Thymus (tissue), 11 donors: ENCODE results near the gene CSMD2. TPM values are rescaled to one million over a fixed set of nuclear protein-coding genes. Genes with fewer than 3 reads are reported as not detected.

Experiments
- DNase-seq, 9 donors: peaks; one replicate each; pipeline ENCODE4 v3.0.0-alpha.2; 2013; ENCODE audit warnings: low spot score in 9 of 9, low read depth in 6 of 9, missing footprints in 1 of 9
- H3K27ac ChIP-seq, 2 donors: one replicate each; pipeline ENCODE4 v1.5.1; 2013; ENCODE audit warnings: control low read depth in 1 of 2, low read depth in 1 of 2, low read length in 1 of 2, mild to moderate bottlenecking in 1 of 2, moderate library complexity in 1 of 2
- H3K27me3 ChIP-seq, 2 donors: one replicate each; pipeline ENCODE4 v1.5.1; 2013; ENCODE audit warnings: low read length in 1 of 2; ENCODE audit not compliant: control insufficient read depth in 2 of 2, insufficient read depth in 1 of 2
- H3K36me3 ChIP-seq, 2 donors: one replicate each; pipeline ENCODE4 v1.5.1; 2013; ENCODE audit warnings: low read length in 1 of 2, mild to moderate bottlenecking in 1 of 2, moderate library complexity in 1 of 2; ENCODE audit not compliant: control insufficient read depth in 2 of 2, insufficient read depth in 2 of 2
- H3K4me1 ChIP-seq, 2 donors: one replicate each; pipeline ENCODE4 v1.5.1; 2013; ENCODE audit warnings: low read length in 2 of 2; ENCODE audit not compliant: control insufficient read depth in 2 of 2, insufficient read depth in 2 of 2
- H3K4me3 ChIP-seq, 2 donors: one replicate each; pipeline ENCODE4 v1.5.1; 2013; ENCODE audit warnings: low read length in 2 of 2, control low read depth in 1 of 2, mild to moderate bottlenecking in 1 of 2
- H3K9me3 ChIP-seq, 2 donors: one replicate each; pipeline ENCODE4 v1.5.1; 2013; ENCODE audit warnings: low read length in 1 of 2, mild to moderate bottlenecking in 1 of 2; ENCODE audit not compliant: control insufficient read depth in 2 of 2, insufficient read depth in 1 of 2
- WGBS: extraction: QIAGEN DNeasy Blood & Tissue Kit; methylation state at CpG from one replicate; pipeline ENCODE4 v1.1.7; 2013; 5-methylcytosine and 5-hydroxymethylcytosine counted together
- polyA plus RNA-seq: library from polyadenylated mRNA; stranded (reverse); fragments of 200-250 nt; gene quantifications from one replicate; pipeline ENCODE4 v1.2.3, GENCODE V29; 2013
- total RNA-seq: library from RNA; stranded (reverse); fragments of 120-200 nt; gene quantifications from one replicate; pipeline ENCODE4 v1.2.4, GENCODE V29; 2013
- donor health status: healthy.

The CSMD2 gene
- total and polyA plus RNA-seq, 2 donors = 0.14 TPM

DNA sequence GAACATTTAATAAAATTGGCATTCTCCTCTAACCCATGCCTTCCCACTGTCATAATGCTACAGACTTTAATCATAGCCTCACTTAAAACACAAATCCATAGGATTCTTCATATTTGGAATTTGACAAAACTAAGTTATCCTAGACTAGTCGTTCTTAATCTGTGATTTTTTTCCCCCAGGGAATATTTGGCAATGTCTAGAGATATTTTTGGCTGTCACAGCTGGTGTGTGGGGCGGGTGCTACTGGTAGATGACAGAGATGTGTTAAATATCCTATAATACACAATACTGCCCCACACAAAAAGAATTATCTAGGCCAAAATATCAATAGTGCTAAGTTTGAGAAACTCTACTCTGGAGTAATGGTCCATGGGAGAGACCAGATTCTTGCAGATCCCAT is 396.9 kb downstream of the CSMD2 start:
- no peak overlapping the region for H3K27ac ChIP-seq
- no peak for DNase-seq
- H3K36me3 ChIP-seq = no peaks in the 10 kb centered on the region
- H3K4me3 ChIP-seq = no peak overlapping the region
- no peaks in the 10 kb centered on the region for H3K27me3 ChIP-seq
- no peaks in the 10 kb centered on the region for H3K9me3 ChIP-seq
- WGBS = 83% methylated on average over 2 of the region's 2 CpGs
- no peaks in the 10 kb centered on the region for H3K4me1 ChIP-seq

DNA sequence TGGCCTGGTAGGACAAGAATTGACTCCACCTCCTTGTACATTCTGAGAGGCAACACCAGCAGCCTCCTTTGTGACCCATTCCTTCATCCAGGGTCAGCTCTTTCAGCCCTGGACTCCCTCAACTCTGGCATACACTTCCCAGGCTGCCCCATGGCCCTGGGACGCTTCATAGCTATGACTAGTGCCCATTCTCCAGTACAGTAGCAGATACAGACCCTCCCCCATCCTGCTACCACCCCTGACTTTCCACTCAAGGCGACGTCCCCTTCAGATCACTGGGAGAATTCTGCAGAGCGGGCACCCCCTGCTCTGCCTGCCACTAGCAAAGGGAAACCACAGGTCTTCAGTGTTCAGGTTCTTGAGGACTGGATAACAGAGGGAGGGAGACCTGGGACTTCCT is 400.9 kb downstream of the CSMD2 start:
- Histone ChIP-seq H3K27ac (no peak overlapping the region), H3K36me3 (no peaks in the 10 kb centered on the region), H3K27me3 (no peaks in the 10 kb centered on the region), H3K4me1 (peaks cover 0 to 2% of the 10 kb centered on the region in 2 donors), H3K4me3 (no peak overlapping the region), H3K9me3 (no peaks in the 10 kb centered on the region)
- 85% methylated on average over 4 of the region's 4 CpGs for WGBS
- DNase-seq = no peak

DNA sequence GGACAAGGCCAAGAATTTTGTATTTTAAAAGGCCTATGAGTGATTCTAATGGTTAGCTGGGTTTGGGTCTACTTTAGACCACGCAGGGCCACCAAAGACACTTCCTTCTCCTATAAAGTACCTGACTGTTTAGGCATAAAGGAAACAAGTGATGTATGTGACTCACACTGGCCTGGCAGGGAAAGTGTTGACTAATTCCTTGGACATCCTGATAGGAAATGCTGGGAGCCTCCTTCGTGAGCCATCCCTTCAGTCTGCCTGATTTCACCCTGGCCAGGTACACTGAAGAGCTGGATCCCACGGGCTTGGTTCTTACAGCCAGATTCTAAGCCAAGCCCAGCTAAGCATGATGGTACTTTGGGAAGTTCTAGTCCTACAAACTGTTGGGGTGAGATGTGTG is 401.6 kb downstream of the CSMD2 start:
- no peak overlapping the region for H3K4me3 ChIP-seq
- no peak for DNase-seq
- H3K27ac ChIP-seq = no peak overlapping the region
- H3K27me3 ChIP-seq = no peaks in the 10 kb centered on the region
- WGBS = 70% methylated on average over 3 of the region's 3 CpGs
- no peaks in the 10 kb centered on the region for H3K36me3 ChIP-seq
- H3K4me1 ChIP-seq = peaks cover 0 to 2% of the 10 kb centered on the region in 2 donors
- no peaks in the 10 kb centered on the region for H3K9me3 ChIP-seq

DNA sequence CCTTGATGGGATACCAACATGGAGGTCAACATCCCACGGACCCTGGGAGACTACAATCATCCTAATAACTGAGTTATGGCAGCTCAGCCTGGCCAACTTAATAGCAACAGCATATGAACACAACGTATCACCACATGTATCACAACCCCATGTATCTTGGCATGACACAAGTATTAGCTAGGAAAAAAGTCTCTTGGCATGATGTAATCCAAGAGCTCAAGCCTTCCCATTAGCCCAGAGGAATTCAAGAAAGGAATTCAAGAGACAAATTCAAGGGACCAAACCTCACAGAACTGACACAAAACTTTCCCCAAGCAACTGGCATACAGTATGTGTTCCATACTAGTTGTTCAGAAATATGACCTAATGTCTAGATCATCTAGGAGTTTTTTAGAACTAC is 402.1 kb downstream of the CSMD2 start:
- WGBS = 59% methylated on average over 2 of the region's 2 CpGs
- Histone ChIP-seq H3K36me3 (no peaks in the 10 kb centered on the region), H3K4me3 (no peak overlapping the region), H3K27ac (no peak overlapping the region), H3K9me3 (no peaks in the 10 kb centered on the region), H3K4me1 (peaks cover 0 to 2% of the 10 kb centered on the region in 2 donors), H3K27me3 (no peaks in the 10 kb centered on the region)
- DNase-seq = no peak

DNA sequence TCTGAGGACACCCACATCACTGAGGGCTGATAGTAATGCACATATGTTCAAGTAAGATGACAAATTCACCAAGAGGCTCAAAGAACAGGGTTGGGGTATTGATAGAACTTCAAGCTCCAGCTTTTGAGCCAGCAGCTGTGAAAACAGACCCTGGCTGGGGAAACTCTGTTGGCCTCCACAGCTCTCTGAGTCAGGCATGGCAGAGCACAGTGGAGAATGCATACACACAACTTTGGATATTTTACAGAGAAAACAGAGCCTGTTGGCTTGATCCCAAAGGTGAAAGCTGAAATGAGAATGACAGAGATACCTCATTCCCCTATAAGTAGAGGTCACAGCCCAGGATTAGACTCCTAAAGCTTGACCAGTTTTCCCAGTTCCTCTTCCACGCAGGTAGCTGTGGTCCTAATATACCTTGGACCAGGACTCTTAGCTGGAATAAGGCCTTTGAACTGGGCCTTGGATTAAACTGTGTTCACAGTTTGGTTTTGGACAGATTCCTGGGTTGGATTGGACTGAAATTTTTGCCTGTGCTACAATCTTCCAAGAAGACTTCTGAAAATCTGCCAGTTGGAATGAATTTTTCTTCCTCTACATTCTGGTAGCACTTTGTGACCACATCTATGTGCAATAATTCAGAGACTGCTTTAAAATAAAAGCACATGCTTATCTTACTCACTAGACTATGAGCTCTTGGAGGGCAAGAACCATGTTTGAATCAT is 402.8 kb downstream of the CSMD2 start:
- DNase-seq = peak in 1 of 9 donors; percentile 4
- Histone ChIP-seq H3K9me3 (no peaks in the 10 kb centered on the region), H3K36me3 (no peaks in the 10 kb centered on the region), H3K27me3 (no peaks in the 10 kb centered on the region), H3K27ac (no peak overlapping the region), H3K4me1 (peaks cover 0 to 2% of the 10 kb centered on the region in 2 donors), H3K4me3 (no peak overlapping the region)
- 75% methylated on average over 1 of the region's 1 CpG for WGBS

DNA sequence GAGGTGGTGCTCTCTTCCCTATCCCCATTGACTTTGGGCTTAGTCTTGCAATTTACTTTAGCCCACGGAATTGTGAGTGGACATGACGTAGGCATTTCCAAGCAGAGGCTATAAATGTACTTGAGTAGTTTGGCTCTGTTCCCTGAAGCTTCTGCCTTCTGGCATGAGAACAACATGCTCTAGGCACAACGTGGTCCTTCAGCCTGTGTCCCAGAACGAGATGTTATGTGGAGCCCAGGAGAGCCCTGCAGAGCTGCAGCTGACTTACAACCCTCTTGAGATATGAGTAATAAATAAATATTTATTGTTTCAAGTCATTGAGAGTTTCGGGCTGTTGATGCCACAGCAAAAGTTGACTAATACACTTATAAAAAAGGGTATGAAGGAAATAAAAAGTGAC is 406.3 kb downstream of the CSMD2 start:
- Histone ChIP-seq H3K27ac (no peak overlapping the region), H3K4me1 (peaks cover 0 to 2% of the 10 kb centered on the region in 2 donors), H3K9me3 (no peaks in the 10 kb centered on the region), H3K36me3 (no peaks in the 10 kb centered on the region), H3K4me3 (no peak overlapping the region), H3K27me3 (no peaks in the 10 kb centered on the region)
- WGBS = 86% methylated on average over 5 of the region's 5 CpGs
- no peak for DNase-seq

DNA sequence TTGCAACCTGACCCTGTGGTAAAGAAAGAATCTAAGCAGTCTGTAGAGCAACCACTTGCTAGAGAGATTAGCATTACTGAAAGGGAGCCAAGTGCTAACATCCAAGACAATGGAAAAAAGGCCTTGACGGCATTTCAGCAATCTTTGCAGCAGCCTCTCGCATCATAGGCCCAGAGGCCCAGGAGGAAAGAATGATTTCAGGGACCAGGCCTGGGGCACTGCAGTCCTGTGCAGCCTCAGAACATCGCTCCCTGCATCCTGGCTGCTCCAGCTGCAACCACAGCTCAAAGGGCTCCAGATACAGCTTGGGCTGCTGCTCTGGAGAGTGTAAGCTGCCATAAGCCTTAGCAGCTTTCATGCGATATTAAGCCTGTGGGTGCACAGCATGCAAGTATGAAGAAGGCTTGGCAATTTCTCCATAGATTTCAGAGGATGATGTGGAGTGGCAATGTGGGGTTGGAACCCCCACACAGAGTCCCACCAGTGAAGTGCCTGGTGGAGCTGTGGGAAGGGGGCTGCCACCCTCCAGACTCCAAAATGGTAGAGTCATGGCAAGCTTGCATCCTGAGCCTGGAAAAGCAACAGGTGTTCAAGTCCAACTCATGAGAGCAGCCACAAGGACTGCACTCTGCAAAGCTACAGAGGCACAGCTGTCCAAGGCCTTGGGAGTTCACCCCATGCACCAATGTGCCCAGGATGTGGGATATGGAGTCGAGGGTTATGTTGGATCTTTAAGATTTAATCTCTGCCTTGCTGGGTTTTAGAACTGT is 411.8 kb downstream of the CSMD2 start:
- H3K4me1 ChIP-seq = no peaks in the 10 kb centered on the region
- no peaks in the 10 kb centered on the region for H3K27me3 ChIP-seq
- H3K4me3 ChIP-seq = no peak overlapping the region
- DNase-seq = no peak
- 84% methylated on average over 5 of the region's 5 CpGs for WGBS
- H3K27ac ChIP-seq = no peak overlapping the region
- H3K9me3 ChIP-seq = peaks cover 0 to 5% of the 10 kb centered on the region in 2 donors
- H3K36me3 ChIP-seq = no peaks in the 10 kb centered on the region

DNA sequence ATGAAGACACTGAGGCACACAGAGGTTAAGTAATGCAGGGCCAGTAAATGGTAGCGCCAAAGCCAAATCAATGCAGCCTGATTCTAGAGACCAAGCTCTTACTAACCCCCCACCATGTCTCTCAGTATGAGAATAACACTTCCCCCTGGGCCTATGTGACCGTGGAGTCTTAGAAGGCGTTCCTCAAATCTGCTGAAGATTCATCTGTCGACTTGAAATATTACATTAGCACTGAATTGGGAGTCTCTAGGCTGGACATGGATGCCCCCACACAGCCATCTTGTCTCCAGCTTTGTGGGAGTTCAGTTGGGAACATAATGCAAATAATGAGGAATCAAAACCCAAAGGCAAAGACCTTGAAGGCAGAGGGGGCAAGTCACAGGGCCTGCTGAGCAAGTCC is 419.1 kb downstream of the CSMD2 start:
- 87% methylated on average over 4 of the region's 4 CpGs for WGBS
- no peak for DNase-seq
- no peak overlapping the region for H3K4me3 ChIP-seq

DNA sequence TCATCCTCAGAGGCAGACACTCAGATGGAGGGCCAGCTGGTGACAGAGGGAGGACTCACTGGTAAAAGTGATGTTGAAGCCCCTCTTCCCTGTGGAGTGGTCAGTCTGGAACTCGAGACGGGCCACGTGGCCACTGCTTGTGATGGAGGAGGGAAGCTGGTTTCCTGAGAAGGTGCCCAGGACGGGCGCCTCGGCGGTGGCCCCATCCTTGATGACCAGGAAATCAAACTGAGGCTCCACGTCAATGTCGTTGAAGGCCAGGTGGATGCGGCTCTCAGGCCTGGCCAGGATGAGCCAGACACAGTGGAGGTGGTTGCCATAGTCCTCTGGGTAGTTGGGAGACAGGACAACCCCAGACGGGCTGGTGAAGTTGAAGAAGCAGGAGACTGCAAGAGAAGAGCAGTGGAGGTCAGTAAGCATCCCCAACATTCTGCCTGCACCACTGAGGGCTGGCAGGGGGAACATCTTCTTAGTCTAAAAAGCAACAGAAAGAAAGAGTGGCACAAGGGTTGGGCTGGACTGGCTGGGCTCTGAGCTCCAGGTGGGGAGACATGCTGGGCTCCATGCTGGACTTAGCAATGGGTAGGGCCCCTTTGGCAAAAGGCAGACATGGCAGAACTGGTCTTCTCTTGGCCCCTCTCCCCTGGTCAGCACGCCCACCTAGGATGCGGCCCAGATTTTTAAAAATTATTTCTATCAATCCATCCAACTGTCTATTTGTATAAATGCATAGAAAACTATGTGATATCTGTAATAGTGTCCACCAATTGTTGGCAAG is 421.6 kb downstream of the CSMD2 start:
- Histone ChIP-seq H3K27ac (no peak overlapping the region), H3K9me3 (no peaks in the 10 kb centered on the region), H3K27me3 (no peaks in the 10 kb centered on the region), H3K4me3 (no peak overlapping the region), H3K4me1 (no peaks in the 10 kb centered on the region), H3K36me3 (no peaks in the 10 kb centered on the region)
- DNase-seq = no peak
- WGBS = 96% methylated on average over 13 of the region's 13 CpGs

More for the DNA sequence above, 419.1 kb downstream of the CSMD2 start:
- no peaks in the 10 kb centered on the region for H3K27me3 ChIP-seq
- H3K9me3 ChIP-seq = no peaks in the 10 kb centered on the region
- no peaks in the 10 kb centered on the region for H3K36me3 ChIP-seq
- H3K27ac ChIP-seq = no peak overlapping the region
- H3K4me1 ChIP-seq = no peaks in the 10 kb centered on the region
